GM18861 (cell line): ENCODE measurements around the gene YIF1A.

Source experiments
- ATAC-seq: cut with Tn5 transposase; IDR thresholded peaks from one replicate; pipeline ENCODE4 v1.9.1; 2021; ENCODE audit not compliant: unreplicated experiment

Gene YIF1A

GRCh38 chr11:66248903-66249302 is 40.0 kb downstream of the YIF1A start:
- ATAC-seq: no peak

- no peak for ATAC-seq
Observed at GRCh38 chr11:66247801-66248200, 41.1 kb downstream of the YIF1A start.

- no peak for ATAC-seq
Observed at GRCh38 chr11:66247295-66247694, 41.6 kb downstream of the YIF1A start.

- no peak for ATAC-seq
Observed at GRCh38 chr11:66243782-66244535, 45.0 kb downstream of the YIF1A start.

GRCh38 chr11:66242095-66242765 is 46.7 kb downstream of the YIF1A start:
- ATAC-seq: no peak

GRCh38 chr11:66240781-66241136 is 48.2 kb downstream of the YIF1A start:
- no peak for ATAC-seq

- no peak for ATAC-seq
Observed at GRCh38 chr11:66239998-66240780, 48.8 kb downstream of the YIF1A start.

- no peak for ATAC-seq
Observed at GRCh38 chr11:66239511-66239910, 49.4 kb downstream of the YIF1A start.

GRCh38 chr11:66238786-66239413 is 50.0 kb downstream of the YIF1A start:
- no peak for ATAC-seq

GRCh38 chr11:66237867-66238266 is 51.1 kb downstream of the YIF1A start:
- no peak for ATAC-seq

- ATAC-seq: no peak
Observed at GRCh38 chr11:66235141-66235540, 53.8 kb downstream of the YIF1A start.
